Stimulated activated CD4-positive, alpha-beta T cell treated with anti-CD3 and anti-CD28 coated beads, Interleukin-15, amount 100 ng/mL, for 24 hours (primary cell): ENCODE data around the gene RRBP1.

Source experiments
- DNase-seq: peaks from one replicate; pipeline ENCODE4 v3.0.0-alpha.2; 2020

Gene RRBP1

GRCh38 chr20:17682889-17683198 is 802 bp upstream of the RRBP1 start:
- DNase-seq, result no peak

GRCh38 chr20:17681726-17682102 is 328 bp downstream of the RRBP1 start:
- DNase-seq, result no peak

GRCh38 chr20:17680836-17681725 is 961 bp downstream of the RRBP1 start:
- peak; percentile 85 for DNase-seq

GRCh38 chr20:17679941-17680835 is 1.9 kb downstream of the RRBP1 start:
- DNase-seq, result no peak

GRCh38 chr20:17678886-17679285 is 3.2 kb downstream of the RRBP1 start:
- no peak for DNase-seq

GRCh38 chr20:17678295-17678694 is 3.7 kb downstream of the RRBP1 start:
- DNase-seq, result no peak

GRCh38 chr20:17676942-17677341 is 5.1 kb downstream of the RRBP1 start:
- DNase-seq, result no peak

GRCh38 chr20:17676378-17676759 is 5.7 kb downstream of the RRBP1 start:
- DNase-seq, result no peak

GRCh38 chr20:17675519-17676377 is 6.3 kb downstream of the RRBP1 start:
- no peak for DNase-seq

GRCh38 chr20:17674722-17675518 is 7.1 kb downstream of the RRBP1 start:
- DNase-seq, result no peak

GRCh38 chr20:17673084-17673483 is 9.0 kb downstream of the RRBP1 start:
- DNase-seq, result no peak

- no peak for DNase-seq
These were observed 10.5 kb downstream of the RRBP1 start for GRCh38 chr20:17671565-17671964.

- no peak for DNase-seq
These were observed 11.0 kb downstream of the RRBP1 start for GRCh38 chr20:17671011-17671410.

GRCh38 chr20:17669306-17669931 is 12.6 kb downstream of the RRBP1 start:
- no peak for DNase-seq

GRCh38 chr20:17668432-17668831 is 13.6 kb downstream of the RRBP1 start:
- no peak for DNase-seq

- DNase-seq, result no peak
These were observed 14.6 kb downstream of the RRBP1 start for GRCh38 chr20:17667445-17667844.

GRCh38 chr20:17666481-17666880 is 15.6 kb downstream of the RRBP1 start:
- no peak for DNase-seq

- no peak for DNase-seq
These were observed 16.3 kb downstream of the RRBP1 start for GRCh38 chr20:17665756-17666155.

- peak; percentile 28 for DNase-seq
These were observed 17.9 kb downstream of the RRBP1 start for GRCh38 chr20:17664025-17664633.

GRCh38 chr20:17663486-17663885 is 18.6 kb downstream of the RRBP1 start:
- no peak for DNase-seq

GRCh38 chr20:17663040-17663399 is 19.0 kb downstream of the RRBP1 start:
- no peak for DNase-seq
